Breast epithelium (tissue), 4 donors: ENCODE measurements around the gene THBS4. TPM values are rescaled to one million over a fixed set of nuclear protein-coding genes. Genes with fewer than 3 reads are reported as not detected.

Experiments
- DNase-seq, 2 donors: peaks; one replicate each; pipeline ENCODE4 v3.0.0-alpha.2; 2019; ENCODE audit warnings: low spot score in 2 of 2
- H3K27ac ChIP-seq, 2 donors: fragments of 200-600 bp; sonication (generic) in 1 of 2; one replicate each; pipeline ENCODE4 v1.5.1; 2016 to 2019; ENCODE audit warnings: mild to moderate bottlenecking in 1 of 2
- H3K27me3 ChIP-seq, 2 donors: fragments of 200-600 bp; sonication (generic) in 1 of 2; one replicate each; pipeline versions ENCODE4 v1.5.1 to v1.6.0; 2017 to 2019; ENCODE audit warnings: control low read depth in 1 of 2, mild to moderate bottlenecking in 1 of 2
- H3K36me3 ChIP-seq: fragments of 200-600 bp; one replicate; pipeline ENCODE4 v1.5.1; 2019
- H3K4me1 ChIP-seq, 2 donors: fragments of 200-600 bp; sonication (generic); one replicate each; pipeline ENCODE4 v1.5.1; 2016 to 2019; ENCODE audit warnings: control low read depth in 1 of 2
- H3K4me3 ChIP-seq, 3 donors: fragments of 200-600 bp; sonication (generic); 1 replicate in 2 of 3; 2 replicates in 1 of 3; pipeline ENCODE4 v1.5.1; 2016 to 2019; ENCODE audit warnings: mild to moderate bottlenecking in 3 of 3, moderate library complexity in 2 of 3
- H3K9me3 ChIP-seq, 2 donors: fragments of 200-600 bp; sonication (generic) in 1 of 2; one replicate each; pipeline ENCODE4 v1.5.1; 2016 to 2019; ENCODE audit warnings: control low read depth in 1 of 2
- CTCF ChIP-seq, 3 donors: fragments of 450-650 bp; IDR thresholded peaks; one replicate each; pipeline ENCODE4 v1.5.1; 2016 to 2017; ENCODE audit warnings: antibody characterized with exemption in 3 of 3, mild to moderate bottlenecking in 3 of 3, moderate library complexity in 3 of 3
- POLR2A ChIP-seq: fragments of 450-650 bp; IDR thresholded peaks from one replicate; pipeline ENCODE4 v1.6.1; 2016; ENCODE audit warnings: antibody characterized with exemption, mild to moderate bottlenecking, moderate library complexity
- POLR2AphosphoS5 ChIP-seq, 3 donors: sonication (generic); formaldehyde crosslinking; IDR thresholded peaks; one replicate each; pipeline ENCODE4 v1.6.1; 2017; ENCODE audit warnings: antibody characterized with exemption in 3 of 3
- intact Hi-C: fragments of 100-400 bp; cut with DNase I; formaldehyde crosslinking; loops from one replicate; pipeline ENCODE4 v1.15.1; 2023; ENCODE audit warnings: low total_unique reads
- total RNA-seq, 3 donors: library from RNA; depleted of rRNA; stranded (reverse); fragments of >200 nt; gene quantifications; one replicate each; pipeline ENCODE4 v1.1.0, GENCODE V29; 2016

The THBS4 gene
- total RNA-seq, 3 donors from 2014 or later: 2.0 to 6.0 (median 3.5) TPM

- Histone ChIP-seq H3K27ac (no peak overlapping the region), H3K27me3 (no peaks in the 10 kb centered on the region), H3K36me3 (no peaks in the 10 kb centered on the region), H3K4me3 (no peak overlapping the region), H3K9me3 (no peaks in the 10 kb centered on the region), H3K4me1 (peaks cover 0 to 8% of the 10 kb centered on the region in 2 donors)
- no peak for DNase-seq
- TF ChIP-seq POLR2A (no peak), CTCF (IDR thresholded peaks at IDR 0.05) (no peak), POLR2AphosphoS5 (IDR thresholded peaks at IDR 0.05) (no peak)
- intact Hi-C loops: no loop called here
Observed at GRCh38 chr5:79992891-79993657, 42.1 kb upstream of the THBS4 start.

- no peak for DNase-seq
- Histone ChIP-seq H3K4me3 (no peak overlapping the region), H3K9me3 (no peaks in the 10 kb centered on the region), H3K4me1 (no peaks in the 10 kb centered on the region), H3K36me3 (no peaks in the 10 kb centered on the region), H3K27me3 (no peaks in the 10 kb centered on the region), H3K27ac (no peak overlapping the region)
- TF ChIP-seq CTCF (IDR thresholded peaks at IDR 0.05) (no peak), POLR2A (no peak), POLR2AphosphoS5 (IDR thresholded peaks at IDR 0.05) (no peak)
- intact Hi-C loops: loop anchor here (5.0 kb wide), 1 partner anchor 208 kb away; no protein-coding TSS in a partner anchor
Observed at GRCh38 chr5:79999722-80000121, 35.4 kb upstream of the THBS4 start.

GRCh38 chr5:80002677-80003076 lies 32.5 kb upstream of the THBS4 start:
- Histone ChIP-seq H3K27me3 (no peaks in the 10 kb centered on the region), H3K9me3 (no peaks in the 10 kb centered on the region), H3K27ac (no peak overlapping the region), H3K4me1 (no peaks in the 10 kb centered on the region), H3K4me3 (no peak overlapping the region), H3K36me3 (no peaks in the 10 kb centered on the region)
- no peak for DNase-seq
- TF ChIP-seq CTCF (IDR thresholded peaks at IDR 0.05): no peak
- TF ChIP-seq POLR2A: no peak
- no peak for TF ChIP-seq POLR2AphosphoS5 (IDR thresholded peaks at IDR 0.05)
- intact Hi-C loops: loop anchor here (5.0 kb wide), 1 partner anchor 205 kb away; no protein-coding TSS in a partner anchor

DNA sequence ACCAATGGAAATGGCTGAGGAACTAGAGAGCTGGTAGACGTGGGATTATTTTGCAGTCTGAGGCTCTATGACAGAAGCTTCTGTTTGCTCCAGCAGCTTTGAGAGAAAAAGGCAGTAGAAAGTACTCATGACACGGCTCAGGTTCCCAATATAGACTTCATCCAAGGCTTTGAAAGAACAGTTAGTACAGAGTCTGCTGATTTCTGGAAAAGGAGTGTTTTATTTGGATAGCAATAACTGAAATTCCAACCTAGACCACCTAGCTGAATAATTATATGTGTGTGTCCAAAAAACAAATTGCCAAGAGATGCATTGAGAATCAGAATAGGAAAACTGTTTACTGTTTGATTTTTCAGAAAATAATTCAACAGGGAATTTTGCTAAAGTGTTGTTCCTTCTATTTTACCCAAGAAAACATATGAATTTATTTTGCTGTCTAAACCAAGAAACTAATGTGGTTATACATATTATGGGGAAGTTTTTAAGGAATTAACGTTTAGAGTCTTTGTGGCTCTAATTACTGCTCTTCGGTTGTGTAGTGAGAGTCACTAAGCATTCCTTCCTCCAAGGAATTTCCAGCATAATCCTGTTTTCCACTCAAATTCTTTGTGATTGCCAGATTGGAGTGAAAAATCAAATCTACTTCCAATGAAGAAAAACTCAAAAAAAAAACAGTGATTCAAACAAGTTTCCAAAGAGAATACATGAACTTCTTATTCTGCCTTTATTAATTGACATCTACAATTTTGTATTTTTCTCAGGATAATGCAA lies 26.0 kb upstream of the THBS4 start:
- TF ChIP-seq POLR2AphosphoS5 (IDR thresholded peaks at IDR 0.05) (no peak), CTCF (IDR thresholded peaks at IDR 0.05) (no peak), POLR2A (no peak)
- no peak for DNase-seq
- intact Hi-C loops: no loop called here
- H3K27me3 ChIP-seq: no peaks in the 10 kb centered on the region
- H3K4me3 ChIP-seq: no peak overlapping the region
- H3K36me3 ChIP-seq: no peaks in the 10 kb centered on the region
- H3K27ac ChIP-seq: no peak overlapping the region
- H3K4me1 ChIP-seq: no peaks in the 10 kb centered on the region
- no peaks in the 10 kb centered on the region for H3K9me3 ChIP-seq
